NCI-H146 treated with DMSO at 0.1 percent for 48 hours (cell line): ENCODE results near the gene GET3.
"Not testable (repeated sequence)": the region's sequence is repeated elsewhere in the genome, so short reads cannot be mapped to it uniquely, and the experiment has no call there.

Experiments used
- DNase-seq: peaks from one replicate; lab custom pipeline; 2025; ENCODE audit not compliant: unreplicated experiment; lab: John Stamatoyannopoulos, UW

The GET3 gene

GRCh38 chr19:12715102-12715501, 22.2 kb upstream of the GET3 start:
- DNase-seq: no peak

DNA sequence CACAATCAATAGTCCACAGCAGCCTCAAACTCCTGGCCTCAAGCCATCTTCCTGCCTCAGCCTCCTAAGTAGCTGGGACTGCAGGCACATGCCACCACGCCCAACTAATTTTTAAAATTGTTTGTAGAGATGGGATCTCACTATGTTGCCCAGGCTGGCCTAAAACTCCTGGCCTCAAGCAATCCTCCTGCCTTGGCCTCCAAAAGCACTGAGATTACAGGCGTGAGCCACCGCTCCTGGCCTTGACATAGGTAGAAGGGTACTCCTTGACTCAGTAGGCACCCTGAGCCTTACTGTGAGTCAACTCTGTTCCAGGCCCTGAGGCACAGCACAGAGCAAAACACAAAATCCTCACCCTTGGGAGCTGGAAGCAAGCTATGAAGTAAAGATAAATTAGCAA, 21.4 kb upstream of the GET3 start:
- no peak for DNase-seq

- DNase-seq: no peak
These were observed 17.0 kb upstream of the GET3 start for GRCh38 chr19:12720296-12720695.

GRCh38 chr19:12720851-12721655, 16.2 kb upstream of the GET3 start:
- no peak for DNase-seq

DNA sequence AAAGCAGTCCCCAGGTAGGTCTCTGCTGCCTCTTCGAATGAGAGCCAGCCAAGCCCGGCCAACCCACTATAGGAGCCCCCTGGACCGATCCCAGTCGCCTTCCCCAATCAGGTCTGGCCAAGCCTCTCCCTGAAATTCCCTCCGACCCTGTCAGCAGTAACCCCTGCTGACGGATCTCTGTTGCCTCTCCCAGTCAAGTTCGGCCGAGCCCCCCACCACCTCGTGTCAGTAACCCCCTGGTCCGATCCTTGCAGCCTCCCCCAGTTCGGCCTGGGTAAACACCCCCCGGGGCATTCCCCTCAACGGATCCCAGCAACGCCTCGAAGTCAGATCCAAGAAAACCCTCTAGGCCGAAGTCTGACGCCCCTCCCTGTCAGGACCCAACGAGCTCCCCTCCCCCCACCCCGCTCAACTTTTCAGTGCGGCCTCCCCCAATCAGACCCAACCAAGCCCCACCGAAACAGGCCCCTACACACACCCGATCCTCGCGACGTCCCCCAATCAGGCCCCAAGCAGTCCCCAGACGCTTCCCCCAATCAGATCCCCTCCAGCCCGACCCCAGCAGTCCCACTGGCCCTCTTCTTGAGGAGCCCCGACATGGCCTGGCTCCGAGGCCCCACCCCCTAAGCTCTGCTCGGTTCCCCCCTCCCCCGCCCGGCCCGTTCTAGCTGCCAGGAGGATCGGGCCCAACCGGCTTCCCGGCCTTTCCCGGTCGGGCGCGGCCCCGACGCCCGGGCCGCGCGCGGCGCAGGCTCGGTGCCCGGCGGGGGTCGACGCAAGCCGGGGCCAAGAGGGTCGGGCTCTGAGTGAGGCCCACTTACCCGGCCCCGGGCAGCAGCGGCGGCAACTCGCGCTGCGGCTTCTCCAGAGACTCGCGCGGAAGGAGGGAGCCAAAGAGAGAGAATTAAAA, 15.4 kb upstream of the GET3 start:
- no peak for DNase-seq

- DNase-seq: peak; percentile 98
These were observed 14.5 kb upstream of the GET3 start for GRCh38 chr19:12722566-12723380.

DNA sequence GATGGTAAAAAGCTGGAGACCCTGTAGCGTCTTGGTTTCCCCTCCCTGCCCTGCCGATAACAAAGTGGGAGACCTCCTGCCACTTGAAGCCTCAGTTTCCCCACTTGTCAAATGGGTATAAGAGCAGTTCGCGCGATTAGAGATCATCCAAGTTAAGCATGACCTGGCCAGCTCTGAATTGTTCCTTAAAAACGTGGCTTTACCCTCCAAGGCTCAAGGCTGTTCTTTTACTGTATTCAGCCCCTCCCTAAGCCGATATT, 14.0 kb upstream of the GET3 start:
- no peak for DNase-seq

GRCh38 chr19:12723641-12724426, 13.5 kb upstream of the GET3 start, which contains the start of gene TNPO2:
TNPO2 (minus strand) TSS chr19:12723932; CDS start chr19:12720977, 2,955 bp downstream.
- DNase-seq: peak; percentile 72

DNA sequence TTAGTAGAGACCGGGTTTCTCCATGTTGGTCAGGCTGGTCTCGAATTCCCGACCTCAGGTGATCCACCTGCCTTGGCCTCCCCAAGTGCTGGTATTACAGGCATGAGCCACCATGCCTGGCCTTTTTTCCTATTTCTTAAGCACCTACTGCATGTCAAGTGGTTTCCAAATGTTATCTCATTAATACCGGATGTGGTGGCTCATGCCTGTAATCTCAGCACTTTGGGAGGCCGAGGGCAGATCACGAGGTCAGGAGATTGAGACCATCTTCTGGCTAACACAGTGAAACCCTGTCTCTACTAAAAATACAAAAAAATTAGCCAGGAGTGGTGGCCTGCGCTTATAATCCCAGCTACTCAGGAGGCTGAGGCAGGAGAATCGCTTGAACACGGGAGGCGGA, 11.7 kb upstream of the GET3 start:
- DNase-seq: not testable (repeated sequence)

DNA sequence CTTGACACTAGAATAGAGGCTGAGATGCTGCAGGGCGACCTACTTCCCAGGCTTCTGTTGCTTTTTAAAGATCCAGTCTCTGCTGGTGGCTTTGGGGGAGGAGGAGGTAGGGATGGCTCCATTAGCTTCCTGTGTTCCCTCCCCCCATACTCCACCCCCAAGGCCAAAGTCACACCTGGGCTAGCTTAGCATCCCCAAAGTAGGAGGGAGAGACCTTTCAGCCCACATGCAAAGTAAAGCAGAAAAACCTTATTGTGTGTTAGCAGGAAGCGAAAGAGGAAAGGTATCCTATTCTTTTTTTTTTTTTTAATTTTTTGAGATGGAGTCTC, 10.3 kb upstream of the GET3 start:
- no peak for DNase-seq

GRCh38 chr19:12727745-12728433, 9.4 kb upstream of the GET3 start:
- no peak for DNase-seq

GRCh38 chr19:12730064-12730463, 7.2 kb upstream of the GET3 start:
- DNase-seq: no peak

DNA sequence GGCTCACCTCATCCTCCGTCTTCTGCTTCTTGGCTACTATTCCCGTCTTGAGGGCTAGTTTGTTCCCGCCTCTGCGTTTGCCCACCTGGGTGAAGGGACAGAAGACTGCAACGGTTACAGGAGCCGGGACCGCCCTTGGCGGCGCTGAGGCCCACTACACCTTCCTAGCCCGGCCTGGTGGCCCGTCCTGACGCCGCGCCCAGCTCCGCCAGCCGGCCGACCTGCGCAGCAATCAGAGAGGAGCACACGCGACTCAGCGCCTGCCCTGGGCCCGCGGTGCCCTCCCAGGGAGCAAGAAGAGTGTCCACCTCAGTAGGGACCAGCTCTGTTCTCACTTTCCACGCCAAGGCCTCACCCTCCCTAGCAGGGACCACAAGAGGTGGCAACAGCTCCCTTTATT, 6.0 kb upstream of the GET3 start:
- no peak for DNase-seq

DNA sequence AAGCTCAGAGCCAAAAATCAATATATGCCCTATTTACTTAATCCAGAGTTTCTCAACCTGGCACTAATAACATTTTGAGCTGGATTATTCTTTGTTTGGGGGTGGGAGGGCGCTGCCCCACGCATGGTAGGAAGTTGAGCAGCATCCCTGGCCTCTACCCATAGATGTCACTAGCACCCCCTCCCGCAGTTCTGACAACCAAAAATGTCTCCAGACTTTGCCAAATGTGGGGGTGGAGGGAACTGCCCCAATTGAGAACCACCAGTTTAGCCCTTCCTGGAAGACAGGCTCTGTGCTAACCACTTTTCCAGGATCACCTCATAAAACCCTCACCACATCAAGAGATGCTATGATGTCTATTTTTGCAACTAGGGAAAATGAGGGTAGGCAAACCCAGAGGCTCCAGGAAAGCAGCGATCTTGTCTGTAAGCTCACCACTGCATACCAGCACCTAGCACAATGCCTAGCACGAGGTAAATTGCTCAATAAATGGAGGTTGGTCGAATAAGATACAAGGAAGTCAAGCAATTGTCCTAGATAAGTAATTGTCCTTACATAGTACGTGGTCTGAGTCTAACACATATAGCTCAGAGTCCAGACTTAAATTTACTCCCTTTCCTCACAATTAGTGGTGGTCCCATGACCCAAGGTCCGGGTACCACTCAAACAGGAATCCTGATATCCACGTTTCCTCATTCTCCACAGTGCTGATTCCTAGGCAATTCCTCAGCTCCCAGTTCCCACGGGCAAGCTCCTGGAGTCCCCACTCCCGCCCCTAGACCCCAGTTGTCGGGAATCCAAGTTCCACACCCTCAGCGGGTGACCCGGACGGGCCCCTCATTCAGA, 3.7 kb upstream of the GET3 start:
- DNase-seq: no peak

- no peak for DNase-seq
These were observed 596 bp downstream of the GET3 start for GRCh38 chr19:12737835-12738351.

GRCh38 chr19:12745166-12745897, 8.0 kb downstream of the GET3 start:
- DNase-seq: no peak

GRCh38 chr19:12748489-12748888, 11.2 kb downstream of the GET3 start:
- no peak for DNase-seq

GRCh38 chr19:12749938-12750521, 12.7 kb downstream of the GET3 start:
- DNase-seq: no peak
